GM21515 (cell line): Measurements from ENCODE around the gene C22orf31.
"Not testable (repeated sequence)": the region's sequence is repeated elsewhere in the genome, so short reads cannot be mapped to it uniquely, and the experiment has no call there.

Source experiments
- ATAC-seq: cut with Tn5 transposase; IDR thresholded peaks from one replicate; pipeline ENCODE4 v1.9.1; 2021; ENCODE audit not compliant: unreplicated experiment

C22orf31 gene

DNA sequence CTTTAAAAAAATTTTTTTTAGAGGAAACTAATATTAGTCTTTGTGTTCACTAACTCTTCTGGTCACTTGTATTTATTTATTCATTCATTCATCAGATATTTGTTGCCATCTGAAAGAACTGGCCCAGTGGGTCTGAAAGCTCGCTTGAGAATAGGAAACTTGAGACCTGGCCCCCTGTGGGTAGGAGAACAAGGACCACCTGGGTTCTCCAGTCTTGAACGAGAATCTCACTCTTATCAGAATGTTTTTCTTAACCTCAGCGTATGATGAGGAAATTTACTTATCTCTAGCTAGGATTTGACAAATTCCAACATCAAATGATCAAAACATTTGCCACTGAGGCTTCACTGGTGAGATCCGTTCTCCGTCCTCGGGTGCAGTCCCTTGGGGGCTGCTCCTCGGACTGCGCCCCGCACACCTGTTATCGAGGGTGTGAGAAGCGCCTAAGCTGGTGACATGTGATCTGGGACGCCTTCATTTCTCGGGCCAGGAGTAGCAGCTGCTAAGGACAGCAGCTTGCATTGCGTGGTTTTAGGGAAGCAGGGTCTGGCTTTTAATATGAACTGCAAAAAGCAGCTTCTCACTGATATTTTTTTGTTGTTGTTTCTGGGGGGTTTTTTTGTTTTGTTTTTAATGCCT is 6.3 kb downstream of the C22orf31 start:
- ATAC-seq = no peak

DNA sequence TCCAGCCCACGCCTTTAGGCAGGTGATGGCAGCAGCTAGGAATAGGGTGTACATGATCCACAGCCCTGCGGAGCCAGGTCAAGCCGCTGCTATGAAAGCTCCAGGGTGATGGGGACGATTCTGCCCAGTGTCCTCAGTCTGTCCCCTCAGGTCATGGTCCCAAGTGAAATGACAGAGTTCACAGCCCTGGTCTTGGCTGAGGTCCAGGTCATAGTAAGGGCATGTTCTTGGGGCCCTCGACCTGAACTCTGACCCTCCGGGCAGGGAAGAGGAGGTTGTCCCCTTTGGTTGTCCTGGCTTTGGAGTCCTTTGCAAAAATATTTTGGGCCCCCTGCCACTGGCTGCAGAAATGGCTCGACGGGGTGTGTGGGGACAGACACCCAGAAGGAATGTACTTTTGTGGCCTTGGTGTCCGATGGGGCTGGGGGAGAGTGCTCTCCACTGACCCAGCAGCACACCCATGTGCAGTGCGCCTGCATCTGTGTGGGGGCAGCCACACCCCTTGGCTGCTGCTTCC is 7.3 kb downstream of the C22orf31 start:
- ATAC-seq = no peak

GRCh38 chr22:29053048-29053702 is 8.5 kb downstream of the C22orf31 start:
- ATAC-seq = no peak

DNA sequence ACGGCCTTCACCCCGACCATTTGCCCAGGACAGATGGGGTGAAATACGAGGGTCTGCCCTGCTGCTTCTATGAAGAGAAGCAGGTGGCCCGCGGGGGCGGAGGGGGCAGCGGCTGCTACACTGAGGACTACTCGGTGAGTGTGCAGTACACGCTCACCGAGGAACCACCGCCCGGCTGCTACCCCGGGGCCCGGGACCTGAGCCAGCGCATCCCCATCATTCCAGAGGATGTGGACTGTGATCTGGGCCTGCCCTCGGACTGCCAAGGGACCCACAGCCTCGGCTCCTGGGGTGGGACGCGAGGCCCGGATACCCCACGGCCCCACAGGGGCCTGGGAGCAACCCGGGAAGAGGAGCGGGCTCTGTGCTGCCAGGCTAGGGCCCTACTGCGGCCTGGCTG is 11.2 kb downstream of the C22orf31 start:
- ATAC-seq = no peak

DNA sequence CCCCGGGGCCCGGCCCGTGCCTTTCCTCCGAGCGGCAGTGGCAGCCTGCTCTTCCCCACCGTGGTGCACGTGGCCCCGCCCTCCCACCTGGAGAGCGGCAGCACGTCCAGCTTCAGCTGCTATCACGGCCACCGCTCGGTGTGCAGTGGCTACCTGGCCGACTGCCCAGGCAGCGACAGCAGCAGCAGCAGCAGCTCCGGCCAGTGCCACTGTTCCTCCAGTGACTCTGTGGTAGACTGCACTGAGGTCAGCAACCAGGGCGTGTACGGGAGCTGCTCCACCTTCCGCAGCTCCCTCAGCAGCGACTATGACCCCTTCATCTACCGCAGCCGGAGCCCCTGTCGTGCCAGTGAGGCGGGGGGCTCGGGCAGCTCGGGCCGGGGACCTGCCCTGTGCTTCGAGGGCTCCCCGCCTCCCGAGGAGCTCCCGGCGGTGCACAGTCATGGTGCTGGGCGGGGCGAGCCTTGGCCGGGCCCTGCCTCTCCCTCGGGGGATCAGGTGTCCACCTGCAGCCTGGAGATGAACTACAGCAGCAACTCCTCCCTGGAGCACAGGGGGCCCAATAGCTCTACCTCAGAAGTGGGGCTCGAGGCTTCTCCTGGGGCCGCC is 11.9 kb downstream of the C22orf31 start:
- no peak for ATAC-seq

DNA sequence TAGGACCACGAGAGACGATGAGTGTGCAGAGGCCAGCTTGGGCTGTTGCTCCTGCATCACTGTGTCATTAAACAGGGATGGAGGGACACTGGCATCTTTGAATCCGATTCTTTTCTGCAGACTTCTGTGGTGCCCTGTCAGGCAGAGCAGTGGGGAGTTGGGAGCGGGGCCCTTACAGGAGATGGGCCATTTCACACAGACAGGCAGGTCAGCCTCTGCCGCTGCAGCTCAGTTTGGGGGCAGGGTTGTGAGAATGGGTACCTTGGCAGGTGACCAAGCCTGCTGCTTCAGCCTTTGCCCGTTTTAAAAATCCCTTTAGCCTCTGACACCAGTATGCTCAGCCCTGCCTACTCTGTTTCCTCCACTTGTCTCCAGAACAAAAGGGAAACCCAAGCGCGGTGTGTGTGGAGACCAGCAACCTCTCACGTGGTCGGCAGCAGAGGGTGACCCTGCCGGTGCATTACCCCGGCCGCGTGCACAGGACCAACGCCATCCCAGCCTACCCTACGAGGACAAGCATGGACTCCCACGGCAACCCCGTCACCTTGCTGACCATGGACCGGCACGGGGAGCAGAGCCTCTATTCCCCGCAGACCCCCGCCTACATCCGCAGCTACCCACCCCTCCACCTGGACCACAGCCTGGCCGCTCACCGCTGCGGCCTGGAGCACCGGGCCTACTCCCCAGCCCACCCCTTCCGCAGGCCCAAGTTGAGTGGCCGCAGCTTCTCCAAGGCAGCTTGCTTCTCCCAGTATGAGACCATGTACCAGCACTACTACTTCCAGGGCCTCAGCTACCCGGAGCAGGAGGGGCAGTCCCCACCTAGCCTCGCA is 12.6 kb downstream of the C22orf31 start:
- no peak for ATAC-seq

GRCh38 chr22:29044657-29045176 is 16.9 kb downstream of the C22orf31 start:
- ATAC-seq = no peak

- no peak for ATAC-seq
Observed at GRCh38 chr22:29043906-29044575, 17.6 kb downstream of the C22orf31 start.

DNA sequence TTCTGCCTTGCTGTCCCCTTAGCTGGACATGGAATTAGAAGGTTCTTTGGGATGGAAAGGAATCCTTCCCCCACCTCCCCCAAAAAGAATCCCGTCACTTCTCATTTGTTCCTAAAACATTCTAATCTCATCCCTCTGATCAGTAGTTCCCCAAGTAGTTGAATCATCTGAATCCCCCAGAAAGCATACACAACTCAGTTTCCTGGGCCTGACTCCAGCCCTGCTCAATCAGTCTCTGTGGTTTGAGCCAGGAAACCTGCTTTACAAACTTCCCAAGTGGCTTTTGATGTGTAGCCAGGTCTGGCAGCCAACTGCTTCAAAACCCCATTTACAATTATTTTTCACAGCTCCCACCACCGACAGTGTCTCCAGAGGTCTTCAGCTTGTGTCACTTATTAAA is 20.2 kb downstream of the C22orf31 start:
- no peak for ATAC-seq

- no peak for ATAC-seq
Observed at GRCh38 chr22:29040385-29041275, 21.0 kb downstream of the C22orf31 start.

GRCh38 chr22:29039684-29040083 is 21.9 kb downstream of the C22orf31 start:
- ATAC-seq = not testable (repeated sequence)

DNA sequence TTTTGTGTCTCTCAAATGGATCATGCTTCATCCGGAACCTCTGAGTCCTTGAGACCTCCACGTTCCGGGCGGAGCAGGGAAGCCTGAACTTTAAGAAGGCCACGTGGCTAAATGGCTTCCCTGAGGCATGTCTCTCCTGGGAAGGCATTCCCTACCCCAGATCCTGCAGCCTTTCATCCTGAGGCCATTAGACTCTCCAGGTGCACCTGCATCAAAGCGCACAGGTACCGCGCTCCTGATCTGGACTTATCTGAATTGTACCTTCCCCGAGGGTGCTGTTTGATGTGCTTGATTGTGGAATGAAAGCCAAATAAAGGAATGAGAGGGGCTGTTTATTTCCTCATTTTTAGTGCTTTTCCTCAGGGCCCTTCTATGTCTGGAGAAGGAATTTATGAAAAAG is 22.5 kb downstream of the C22orf31 start:
- ATAC-seq = no peak

- ATAC-seq = no peak
Observed at GRCh38 chr22:29037340-29037932, 24.2 kb downstream of the C22orf31 start.

DNA sequence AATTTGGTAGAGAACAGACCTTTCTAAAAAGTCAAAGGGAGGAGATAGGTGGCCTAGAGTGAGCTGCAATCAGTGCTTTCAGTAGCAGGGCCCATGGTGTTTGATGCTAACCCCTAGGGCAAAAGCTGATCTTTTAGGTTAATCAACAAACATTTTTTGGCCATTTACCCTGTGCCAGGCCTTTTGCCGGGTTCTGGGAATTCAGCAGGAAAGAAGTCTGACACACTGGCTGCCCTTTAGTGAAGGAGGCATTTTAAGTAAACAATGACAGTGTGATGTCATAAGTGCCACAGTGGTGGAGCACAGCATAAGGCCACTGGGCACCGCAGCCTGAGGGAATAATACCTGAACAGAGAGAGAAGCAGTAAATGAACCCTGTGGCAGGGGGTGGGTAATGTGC is 29.0 kb downstream of the C22orf31 start:
- ATAC-seq = no peak

GRCh38 chr22:29032014-29032475 is 29.6 kb downstream of the C22orf31 start:
- ATAC-seq = no peak

GRCh38 chr22:29031227-29032011 is 30.2 kb downstream of the C22orf31 start:
- no peak for ATAC-seq

- no peak for ATAC-seq
Observed at GRCh38 chr22:29030618-29031226, 30.9 kb downstream of the C22orf31 start.
